Measurements from ENCODE around the gene SCN4A. TPM values are rescaled to one million over a fixed set of nuclear protein-coding genes. Genes with fewer than 3 reads are reported as not detected.
A peak's percentile ranks its signal among the peaks of the same experiment; 100 is the strongest.

Gene SCN4A
- total RNA-seq, 1 donor from 2014 or later, result not detected

DNA sequence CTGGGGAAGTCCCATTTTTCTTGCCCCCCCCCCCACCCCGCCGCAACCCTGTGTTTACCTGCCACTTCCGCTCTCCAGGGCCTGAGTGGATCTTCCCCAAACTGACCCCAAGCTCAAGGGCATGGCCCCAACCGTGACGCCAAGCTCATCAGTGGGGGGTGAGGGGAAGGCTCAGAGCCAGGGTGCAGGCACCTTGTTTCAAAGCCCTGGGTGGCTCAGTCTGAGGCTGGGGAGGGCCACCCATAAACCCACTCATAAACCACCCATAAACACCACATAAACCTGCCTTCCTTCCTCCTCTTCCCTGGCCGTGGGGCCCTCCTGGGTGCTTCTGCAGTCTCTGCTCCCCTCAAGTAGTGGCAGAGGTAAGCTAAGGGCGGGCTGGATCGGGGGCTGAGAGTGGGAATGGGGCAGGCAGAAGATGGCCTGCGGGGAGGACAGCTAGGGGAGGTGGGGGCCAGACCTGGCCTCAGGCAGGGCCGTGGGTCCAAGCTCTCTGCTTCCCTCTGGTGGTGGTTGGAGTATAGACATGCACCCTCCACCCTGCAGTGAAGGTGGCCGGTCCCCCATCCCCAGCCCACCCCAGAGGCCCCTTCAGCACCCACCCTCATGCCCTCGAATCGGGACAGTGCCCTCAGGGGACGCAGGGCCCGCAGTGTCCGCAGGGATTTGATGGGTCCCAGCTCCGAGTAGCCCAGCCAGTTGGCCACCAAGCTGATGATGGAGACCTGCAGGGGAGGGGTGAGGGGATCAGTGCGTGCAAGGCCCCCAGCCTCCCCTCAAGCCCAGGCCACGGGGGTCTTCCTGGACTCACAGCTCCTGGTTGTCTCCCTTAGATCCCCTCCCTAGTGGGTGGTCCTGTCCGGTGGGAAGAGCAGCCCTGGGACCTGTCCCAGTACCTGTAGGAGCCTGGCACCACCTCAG is 26.0 kb downstream of the SCN4A start:
- no peak for DNase-seq (ENCODE audit: extremely low spot score, unreplicated experiment)
- H3K36me3 Mint-ChIP-seq (ENCODE audit: unreplicated experiment), result no peaks in the 10 kb centered on the region
- H3K27me3 Mint-ChIP-seq (ENCODE audit: unreplicated experiment), result peaks cover 5% of the 10 kb centered on the region
- H3K27ac Mint-ChIP-seq (ENCODE audit: unreplicated experiment), result no peak overlapping the region
- no peak overlapping the region for H3K4me3 Mint-ChIP-seq (ENCODE audit: unreplicated experiment)
- TF ChIP-seq, protein P1, sequence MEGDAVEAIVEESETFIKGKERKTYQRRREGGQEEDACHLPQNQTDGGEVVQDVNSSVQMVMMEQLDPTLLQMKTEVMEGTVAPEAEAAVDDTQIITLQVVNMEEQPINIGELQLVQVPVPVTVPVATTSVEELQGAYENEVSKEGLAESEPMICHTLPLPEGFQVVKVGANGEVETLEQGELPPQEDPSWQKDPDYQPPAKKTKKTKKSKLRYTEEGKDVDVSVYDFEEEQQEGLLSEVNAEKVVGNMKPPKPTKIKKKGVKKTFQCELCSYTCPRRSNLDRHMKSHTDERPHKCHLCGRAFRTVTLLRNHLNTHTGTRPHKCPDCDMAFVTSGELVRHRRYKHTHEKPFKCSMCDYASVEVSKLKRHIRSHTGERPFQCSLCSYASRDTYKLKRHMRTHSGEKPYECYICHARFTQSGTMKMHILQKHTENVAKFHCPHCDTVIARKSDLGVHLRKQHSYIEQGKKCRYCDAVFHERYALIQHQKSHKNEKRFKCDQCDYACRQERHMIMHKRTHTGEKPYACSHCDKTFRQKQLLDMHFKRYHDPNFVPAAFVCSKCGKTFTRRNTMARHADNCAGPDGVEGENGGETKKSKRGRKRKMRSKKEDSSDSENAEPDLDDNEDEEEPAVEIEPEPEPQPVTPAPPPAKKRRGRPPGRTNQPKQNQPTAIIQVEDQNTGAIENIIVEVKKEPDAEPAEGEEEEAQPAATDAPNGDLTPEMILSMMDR (IDR thresholded peaks at IDR 0.05), result peak; percentile 80
- H3K4me1 Mint-ChIP-seq (ENCODE audit: unreplicated experiment), result no peaks in the 10 kb centered on the region
- no peaks in the 10 kb centered on the region for H3K9me3 Mint-ChIP-seq (ENCODE audit: unreplicated experiment)

DNA sequence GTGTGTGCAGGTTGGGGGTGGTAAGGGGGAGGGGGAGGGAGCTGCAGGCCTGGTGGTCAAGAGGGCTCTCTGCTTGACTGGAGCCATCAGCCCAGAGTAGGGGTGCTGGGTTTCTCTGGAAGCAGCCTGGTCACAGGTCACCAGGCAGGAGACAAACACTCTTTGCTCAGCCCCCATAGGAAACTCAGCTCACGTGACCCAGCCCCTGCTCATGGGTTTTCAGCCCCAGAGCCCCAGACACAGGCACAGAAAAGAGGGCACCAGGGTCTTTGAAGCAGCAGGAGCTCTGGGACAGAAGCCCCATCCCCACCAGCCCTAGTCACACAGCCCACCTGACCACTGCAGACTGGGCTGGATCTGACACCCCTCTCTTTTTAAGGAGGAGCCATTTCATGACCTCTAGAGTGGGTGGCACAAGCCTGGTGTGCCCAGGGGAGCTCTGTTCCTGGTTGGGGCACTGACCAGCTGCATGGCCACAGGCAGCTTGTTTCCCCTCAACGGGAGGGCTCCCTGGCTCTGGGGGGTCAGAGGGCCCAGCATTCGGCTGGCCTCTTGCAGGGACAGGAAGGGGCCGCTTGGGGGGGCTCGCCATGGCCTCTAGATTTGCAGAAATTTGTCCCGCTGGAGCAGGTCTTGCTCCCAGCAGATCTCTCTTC is 26.8 kb downstream of the SCN4A start:
- Mint-ChIP-seq H3K9me3 (ENCODE audit: unreplicated experiment) (no peaks in the 10 kb centered on the region), H3K4me1 (ENCODE audit: unreplicated experiment) (no peaks in the 10 kb centered on the region), H3K4me3 (ENCODE audit: unreplicated experiment) (no peak overlapping the region), H3K27me3 (ENCODE audit: unreplicated experiment) (peaks cover 2% of the 10 kb centered on the region), H3K27ac (ENCODE audit: unreplicated experiment) (no peak overlapping the region), H3K36me3 (ENCODE audit: unreplicated experiment) (no peaks in the 10 kb centered on the region)
- TF ChIP-seq, protein P1 (IDR thresholded peaks at IDR 0.05), result no peak
- DNase-seq (ENCODE audit: extremely low spot score, unreplicated experiment), result no peak

DNA sequence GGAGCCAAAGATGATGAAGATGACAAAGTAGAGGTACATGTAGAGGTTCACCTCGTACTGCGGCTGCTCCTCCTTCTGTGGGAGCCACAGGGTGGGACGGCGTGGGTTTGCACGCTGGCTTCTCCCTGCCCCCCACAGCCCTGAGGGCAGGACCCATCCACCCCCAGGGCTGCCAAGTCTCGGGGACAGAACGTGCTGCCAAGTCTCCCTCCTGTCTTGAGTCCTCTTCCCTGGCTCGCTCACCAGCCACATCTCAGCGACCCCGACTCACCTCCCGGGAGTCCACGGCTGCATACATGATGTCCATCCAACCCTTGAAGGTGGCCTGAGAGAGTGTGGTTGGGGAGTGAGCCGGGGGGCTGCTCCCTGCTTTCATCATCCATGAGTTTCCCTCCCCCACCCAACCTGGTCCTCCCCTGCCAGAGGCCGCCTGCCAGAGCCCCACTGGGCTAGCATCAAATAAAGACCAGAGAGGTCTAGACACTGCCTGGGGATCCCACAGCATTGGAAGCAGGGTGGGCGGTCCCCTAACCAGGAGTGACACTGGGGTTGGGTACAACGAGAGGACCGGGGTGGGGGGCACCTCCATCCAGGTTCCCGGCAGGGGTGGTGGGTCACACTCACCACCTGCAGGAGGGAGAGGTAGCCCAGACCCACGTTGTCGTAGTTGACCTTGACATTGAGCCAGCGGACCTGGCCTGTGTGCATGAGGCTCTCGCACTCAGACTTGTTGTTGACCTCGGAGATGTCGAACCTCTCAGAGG is 27.8 kb downstream of the SCN4A start:
- TF ChIP-seq, protein P1 (IDR thresholded peaks at IDR 0.05), result no peak
- Mint-ChIP-seq H3K36me3 (ENCODE audit: unreplicated experiment) (no peaks in the 10 kb centered on the region), H3K9me3 (ENCODE audit: unreplicated experiment) (no peaks in the 10 kb centered on the region), H3K4me3 (ENCODE audit: unreplicated experiment) (no peak overlapping the region), H3K4me1 (ENCODE audit: unreplicated experiment) (no peaks in the 10 kb centered on the region), H3K27me3 (ENCODE audit: unreplicated experiment) (no peaks in the 10 kb centered on the region), H3K27ac (ENCODE audit: unreplicated experiment) (no peak overlapping the region)
- DNase-seq (ENCODE audit: extremely low spot score, unreplicated experiment), result no peak

DNA sequence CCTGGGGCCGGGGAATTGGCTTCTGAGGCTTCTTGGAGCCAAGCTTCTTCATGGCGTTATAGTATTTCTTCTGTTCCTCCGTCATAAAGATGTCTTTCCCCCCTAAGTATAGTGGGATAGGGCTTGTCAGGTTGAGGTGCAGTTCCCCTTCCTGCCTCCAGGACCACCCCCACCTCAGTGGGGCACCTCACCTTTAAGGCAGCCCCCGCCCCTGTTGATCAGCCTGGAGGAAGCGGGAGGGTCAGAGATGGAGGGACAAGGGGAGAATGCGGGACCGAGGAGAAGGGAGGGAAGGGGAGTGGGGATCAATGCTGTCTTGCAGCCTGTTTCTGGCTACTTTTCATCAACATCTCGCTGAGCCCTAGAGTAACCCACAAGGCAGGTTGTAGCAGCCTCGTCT is 29.0 kb downstream of the SCN4A start:
- H3K4me3 Mint-ChIP-seq (ENCODE audit: unreplicated experiment), result no peak overlapping the region
- H3K4me1 Mint-ChIP-seq (ENCODE audit: unreplicated experiment), result no peaks in the 10 kb centered on the region
- no peak for DNase-seq (ENCODE audit: extremely low spot score, unreplicated experiment)
- H3K27me3 Mint-ChIP-seq (ENCODE audit: unreplicated experiment), result no peaks in the 10 kb centered on the region
- H3K9me3 Mint-ChIP-seq (ENCODE audit: unreplicated experiment), result no peaks in the 10 kb centered on the region
- no peak overlapping the region for H3K27ac Mint-ChIP-seq (ENCODE audit: unreplicated experiment)
- TF ChIP-seq, protein P1 (IDR thresholded peaks at IDR 0.05), result no peak
- no peaks in the 10 kb centered on the region for H3K36me3 Mint-ChIP-seq (ENCODE audit: unreplicated experiment)
